Measurements from ENCODE around the gene COX10.

Gene COX10

GRCh38 chr17:14078027-14078426 is 8.7 kb downstream of the COX10 start:
- H3K36me3 ChIP-seq (ENCODE audit: control insufficient read depth, insufficient read depth, low read length): peaks cover 5% of the 10 kb centered on the region

GRCh38 chr17:14080847-14081251 is 11.5 kb downstream of the COX10 start:
- no peak overlapping the region for H3K9ac ChIP-seq (ENCODE audit: low read depth, low read length)
- no peak overlapping the region for H3K4me3 ChIP-seq (ENCODE audit: low read depth, low read length)
- peaks cover 5% of the 10 kb centered on the region for H3K36me3 ChIP-seq (ENCODE audit: control insufficient read depth, insufficient read depth, low read length)
- no peaks in the 10 kb centered on the region for H3K4me1 ChIP-seq (ENCODE audit: control insufficient read depth, insufficient read depth, low read length)
- H3K27me3 ChIP-seq (ENCODE audit: control insufficient read depth, insufficient read depth, low read length): no peaks in the 10 kb centered on the region
- H3K9me3 ChIP-seq (ENCODE audit: control insufficient read depth, insufficient read depth, low read length): no peaks in the 10 kb centered on the region

More at GRCh38 chr17:14078027-14078426, 8.7 kb downstream of the COX10 start:
- no peaks in the 10 kb centered on the region for H3K27me3 ChIP-seq (ENCODE audit: control insufficient read depth, insufficient read depth, low read length)
- no peaks in the 10 kb centered on the region for H3K9me3 ChIP-seq (ENCODE audit: control insufficient read depth, insufficient read depth, low read length)
- H3K4me3 ChIP-seq (ENCODE audit: low read depth, low read length): no peak overlapping the region
- no peaks in the 10 kb centered on the region for H3K4me1 ChIP-seq (ENCODE audit: control insufficient read depth, insufficient read depth, low read length)
- H3K9ac ChIP-seq (ENCODE audit: low read depth, low read length): no peak overlapping the region

- H3K36me3 ChIP-seq (ENCODE audit: control insufficient read depth, insufficient read depth, low read length): peaks cover 4% of the 10 kb centered on the region
- no peaks in the 10 kb centered on the region for H3K27me3 ChIP-seq (ENCODE audit: control insufficient read depth, insufficient read depth, low read length)
- no peaks in the 10 kb centered on the region for H3K9me3 ChIP-seq (ENCODE audit: control insufficient read depth, insufficient read depth, low read length)
- no peaks in the 10 kb centered on the region for H3K4me1 ChIP-seq (ENCODE audit: control insufficient read depth, insufficient read depth, low read length)
- H3K4me3 ChIP-seq (ENCODE audit: low read depth, low read length): no peak overlapping the region
- H3K9ac ChIP-seq (ENCODE audit: low read depth, low read length): no peak overlapping the region
Measured at GRCh38 chr17:14082848-14083247, 13.5 kb downstream of the COX10 start.

GRCh38 chr17:14084955-14085354 is 15.7 kb downstream of the COX10 start:
- Histone ChIP-seq H3K27me3 (ENCODE audit: control insufficient read depth, insufficient read depth, low read length) (no peaks in the 10 kb centered on the region), H3K4me1 (ENCODE audit: control insufficient read depth, insufficient read depth, low read length) (no peaks in the 10 kb centered on the region), H3K9ac (ENCODE audit: low read depth, low read length) (no peak overlapping the region), H3K9me3 (ENCODE audit: control insufficient read depth, insufficient read depth, low read length) (no peaks in the 10 kb centered on the region), H3K4me3 (ENCODE audit: low read depth, low read length) (no peak overlapping the region), H3K36me3 (ENCODE audit: control insufficient read depth, insufficient read depth, low read length) (no peaks in the 10 kb centered on the region)

GRCh38 chr17:14086189-14086588 is 16.9 kb downstream of the COX10 start:
- Histone ChIP-seq H3K27me3 (ENCODE audit: control insufficient read depth, insufficient read depth, low read length) (no peaks in the 10 kb centered on the region), H3K36me3 (ENCODE audit: control insufficient read depth, insufficient read depth, low read length) (no peaks in the 10 kb centered on the region), H3K4me3 (ENCODE audit: low read depth, low read length) (no peak overlapping the region), H3K9me3 (ENCODE audit: control insufficient read depth, insufficient read depth, low read length) (no peaks in the 10 kb centered on the region), H3K4me1 (ENCODE audit: control insufficient read depth, insufficient read depth, low read length) (no peaks in the 10 kb centered on the region), H3K9ac (ENCODE audit: low read depth, low read length) (no peak overlapping the region)

- H3K9ac ChIP-seq (ENCODE audit: low read depth, low read length): no peak overlapping the region
- H3K27me3 ChIP-seq (ENCODE audit: control insufficient read depth, insufficient read depth, low read length): no peaks in the 10 kb centered on the region
- no peaks in the 10 kb centered on the region for H3K36me3 ChIP-seq (ENCODE audit: control insufficient read depth, insufficient read depth, low read length)
- no peak overlapping the region for H3K4me3 ChIP-seq (ENCODE audit: low read depth, low read length)
- no peaks in the 10 kb centered on the region for H3K4me1 ChIP-seq (ENCODE audit: control insufficient read depth, insufficient read depth, low read length)
- no peaks in the 10 kb centered on the region for H3K9me3 ChIP-seq (ENCODE audit: control insufficient read depth, insufficient read depth, low read length)
Measured at GRCh38 chr17:14089179-14089578, 19.9 kb downstream of the COX10 start.

GRCh38 chr17:14091367-14091766 is 22.1 kb downstream of the COX10 start:
- H3K4me1 ChIP-seq (ENCODE audit: control insufficient read depth, insufficient read depth, low read length): no peaks in the 10 kb centered on the region
- H3K9ac ChIP-seq (ENCODE audit: low read depth, low read length): no peak overlapping the region
- H3K9me3 ChIP-seq (ENCODE audit: control insufficient read depth, insufficient read depth, low read length): no peaks in the 10 kb centered on the region
- no peak overlapping the region for H3K4me3 ChIP-seq (ENCODE audit: low read depth, low read length)
- no peaks in the 10 kb centered on the region for H3K36me3 ChIP-seq (ENCODE audit: control insufficient read depth, insufficient read depth, low read length)
- no peaks in the 10 kb centered on the region for H3K27me3 ChIP-seq (ENCODE audit: control insufficient read depth, insufficient read depth, low read length)

- no peak overlapping the region for H3K4me3 ChIP-seq (ENCODE audit: low read depth, low read length)
- no peaks in the 10 kb centered on the region for H3K9me3 ChIP-seq (ENCODE audit: control insufficient read depth, insufficient read depth, low read length)
- no peaks in the 10 kb centered on the region for H3K27me3 ChIP-seq (ENCODE audit: control insufficient read depth, insufficient read depth, low read length)
- H3K36me3 ChIP-seq (ENCODE audit: control insufficient read depth, insufficient read depth, low read length): no peaks in the 10 kb centered on the region
- H3K4me1 ChIP-seq (ENCODE audit: control insufficient read depth, insufficient read depth, low read length): no peaks in the 10 kb centered on the region
- H3K9ac ChIP-seq (ENCODE audit: low read depth, low read length): no peak overlapping the region
Measured at GRCh38 chr17:14092808-14093207, 23.5 kb downstream of the COX10 start.

- no peaks in the 10 kb centered on the region for H3K27me3 ChIP-seq (ENCODE audit: control insufficient read depth, insufficient read depth, low read length)
- H3K36me3 ChIP-seq (ENCODE audit: control insufficient read depth, insufficient read depth, low read length): no peaks in the 10 kb centered on the region
- H3K9ac ChIP-seq (ENCODE audit: low read depth, low read length): no peak overlapping the region
- H3K4me1 ChIP-seq (ENCODE audit: control insufficient read depth, insufficient read depth, low read length): no peaks in the 10 kb centered on the region
- H3K4me3 ChIP-seq (ENCODE audit: low read depth, low read length): no peak overlapping the region
- no peaks in the 10 kb centered on the region for H3K9me3 ChIP-seq (ENCODE audit: control insufficient read depth, insufficient read depth, low read length)
Measured at GRCh38 chr17:14094676-14095601, 25.6 kb downstream of the COX10 start.

GRCh38 chr17:14095631-14096030 is 26.3 kb downstream of the COX10 start:
- no peaks in the 10 kb centered on the region for H3K9me3 ChIP-seq (ENCODE audit: control insufficient read depth, insufficient read depth, low read length)
- no peaks in the 10 kb centered on the region for H3K27me3 ChIP-seq (ENCODE audit: control insufficient read depth, insufficient read depth, low read length)
- no peak overlapping the region for H3K4me3 ChIP-seq (ENCODE audit: low read depth, low read length)
- no peak overlapping the region for H3K9ac ChIP-seq (ENCODE audit: low read depth, low read length)
- H3K36me3 ChIP-seq (ENCODE audit: control insufficient read depth, insufficient read depth, low read length): no peaks in the 10 kb centered on the region
- H3K4me1 ChIP-seq (ENCODE audit: control insufficient read depth, insufficient read depth, low read length): no peaks in the 10 kb centered on the region

- Histone ChIP-seq H3K4me3 (ENCODE audit: low read depth, low read length) (no peak overlapping the region), H3K36me3 (ENCODE audit: control insufficient read depth, insufficient read depth, low read length) (no peaks in the 10 kb centered on the region), H3K9me3 (ENCODE audit: control insufficient read depth, insufficient read depth, low read length) (no peaks in the 10 kb centered on the region), H3K9ac (ENCODE audit: low read depth, low read length) (no peak overlapping the region), H3K27me3 (ENCODE audit: control insufficient read depth, insufficient read depth, low read length) (no peaks in the 10 kb centered on the region), H3K4me1 (ENCODE audit: control insufficient read depth, insufficient read depth, low read length) (no peaks in the 10 kb centered on the region)
Measured at GRCh38 chr17:14098246-14098645, 28.9 kb downstream of the COX10 start.

GRCh38 chr17:14101976-14102375 is 32.7 kb downstream of the COX10 start:
- H3K9me3 ChIP-seq (ENCODE audit: control insufficient read depth, insufficient read depth, low read length): no peaks in the 10 kb centered on the region
- no peak overlapping the region for H3K9ac ChIP-seq (ENCODE audit: low read depth, low read length)
- no peaks in the 10 kb centered on the region for H3K27me3 ChIP-seq (ENCODE audit: control insufficient read depth, insufficient read depth, low read length)
- H3K36me3 ChIP-seq (ENCODE audit: control insufficient read depth, insufficient read depth, low read length): no peaks in the 10 kb centered on the region
- no peak overlapping the region for H3K4me3 ChIP-seq (ENCODE audit: low read depth, low read length)
- no peaks in the 10 kb centered on the region for H3K4me1 ChIP-seq (ENCODE audit: control insufficient read depth, insufficient read depth, low read length)

Measured in iPS-15b (cell line).